Epidermal melanocyte (primary cell): ENCODE results near the gene CCDC13.

Experiments
- DNase-seq: peaks from one replicate; pipeline ENCODE4 v3.0.0; 2011; ENCODE audit warnings: low spot score; ENCODE audit not compliant: insufficient read length

Gene CCDC13

DNA sequence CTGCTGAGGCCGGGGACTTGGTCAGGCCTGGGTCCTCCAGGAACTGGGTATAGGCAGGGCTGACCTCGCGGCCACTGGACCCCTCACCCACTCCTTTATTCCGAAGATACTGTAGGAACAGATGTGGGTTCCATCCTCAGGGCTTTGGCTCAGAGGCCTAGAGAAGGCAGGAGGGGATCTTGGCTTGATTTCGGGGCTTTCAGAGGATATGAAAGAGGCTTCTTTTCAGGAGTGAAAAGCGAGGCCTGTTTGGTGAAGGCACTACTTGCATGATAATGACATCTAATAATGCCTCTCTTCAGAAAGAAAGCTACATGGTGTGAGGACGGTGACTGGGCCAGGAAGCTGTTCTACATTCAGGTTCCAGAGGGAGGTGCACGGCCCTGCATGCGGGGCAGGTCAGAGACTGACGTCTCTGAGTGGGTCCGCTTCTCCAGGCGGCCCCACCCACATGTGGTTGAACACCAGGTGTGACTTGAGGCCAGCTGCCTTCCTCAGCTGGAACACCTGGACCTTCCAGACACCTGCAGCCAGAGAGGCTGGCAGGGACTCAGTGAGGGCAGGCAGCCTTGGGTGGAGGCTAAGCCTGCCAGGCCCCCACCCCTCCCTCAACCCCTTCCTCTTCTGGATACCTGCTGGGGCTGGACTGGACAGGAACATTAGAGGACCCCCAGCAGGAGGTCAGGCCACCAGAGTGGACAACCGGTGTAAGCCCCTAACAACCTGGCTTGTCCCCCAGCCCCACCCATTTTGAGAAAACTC is 39.4 kb downstream of the CCDC13 start:
- no peak for DNase-seq

DNA sequence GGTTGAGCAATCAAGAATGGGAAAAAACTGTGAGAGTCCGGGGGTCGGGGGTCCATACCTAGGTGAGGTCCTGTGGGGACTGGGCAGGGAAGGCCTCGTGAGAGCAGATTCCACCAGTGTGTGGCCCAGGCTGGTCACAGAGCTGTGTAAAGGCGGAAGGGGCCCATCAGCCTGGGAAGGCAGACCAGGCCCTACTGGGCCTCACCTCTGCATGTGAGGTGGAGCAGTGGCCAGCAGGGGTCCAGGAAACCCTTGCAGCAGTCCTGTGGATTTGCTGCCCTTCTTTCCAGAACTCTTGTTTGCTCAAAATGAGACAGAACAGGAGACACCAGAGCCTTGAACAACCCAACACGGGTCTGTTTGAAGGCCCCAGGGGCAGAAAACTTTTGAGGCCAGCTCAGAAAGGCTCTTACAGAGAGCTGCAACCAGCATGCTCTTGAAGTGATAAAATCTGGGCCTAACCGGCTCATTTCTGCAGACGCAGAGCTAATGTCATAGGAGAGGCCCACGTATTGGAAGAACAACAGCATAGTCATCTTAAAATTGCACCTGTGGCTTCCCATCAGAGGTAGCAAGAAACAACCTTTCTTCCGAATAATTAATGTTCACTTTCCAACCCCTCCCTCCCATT is 40.1 kb downstream of the CCDC13 start:
- no peak for DNase-seq

DNA sequence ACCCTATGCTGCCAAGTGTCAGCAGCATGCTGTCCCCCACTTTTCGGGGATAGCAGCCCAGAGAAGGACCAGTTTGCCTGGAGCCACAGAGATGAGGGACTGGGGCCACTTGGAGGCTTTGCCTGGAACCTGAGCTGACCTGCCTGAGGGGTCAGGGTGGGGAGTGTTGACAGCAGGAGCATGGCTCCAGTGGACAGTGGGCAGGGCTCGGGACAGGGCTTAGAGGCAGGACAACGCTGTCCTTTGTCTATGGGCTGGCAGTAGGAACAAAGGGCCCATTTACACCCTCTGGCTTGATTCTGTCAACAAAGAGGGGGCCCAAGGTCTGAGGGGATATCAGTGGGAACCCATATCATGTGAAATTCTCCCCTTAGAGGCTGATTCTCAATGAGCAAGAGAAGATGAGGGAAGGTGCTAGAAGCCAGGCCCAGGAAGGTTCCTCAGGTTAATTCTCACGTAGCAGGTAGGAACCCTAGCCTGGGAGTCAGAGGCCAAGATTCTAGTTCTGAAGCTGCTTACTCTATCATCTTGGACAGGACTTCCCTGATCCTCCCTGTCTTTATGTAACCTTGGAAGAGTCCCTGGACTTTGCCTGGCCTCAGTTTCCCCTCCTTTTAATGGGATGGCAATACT is 40.7 kb downstream of the CCDC13 start:
- DNase-seq: peak; percentile 60

DNA sequence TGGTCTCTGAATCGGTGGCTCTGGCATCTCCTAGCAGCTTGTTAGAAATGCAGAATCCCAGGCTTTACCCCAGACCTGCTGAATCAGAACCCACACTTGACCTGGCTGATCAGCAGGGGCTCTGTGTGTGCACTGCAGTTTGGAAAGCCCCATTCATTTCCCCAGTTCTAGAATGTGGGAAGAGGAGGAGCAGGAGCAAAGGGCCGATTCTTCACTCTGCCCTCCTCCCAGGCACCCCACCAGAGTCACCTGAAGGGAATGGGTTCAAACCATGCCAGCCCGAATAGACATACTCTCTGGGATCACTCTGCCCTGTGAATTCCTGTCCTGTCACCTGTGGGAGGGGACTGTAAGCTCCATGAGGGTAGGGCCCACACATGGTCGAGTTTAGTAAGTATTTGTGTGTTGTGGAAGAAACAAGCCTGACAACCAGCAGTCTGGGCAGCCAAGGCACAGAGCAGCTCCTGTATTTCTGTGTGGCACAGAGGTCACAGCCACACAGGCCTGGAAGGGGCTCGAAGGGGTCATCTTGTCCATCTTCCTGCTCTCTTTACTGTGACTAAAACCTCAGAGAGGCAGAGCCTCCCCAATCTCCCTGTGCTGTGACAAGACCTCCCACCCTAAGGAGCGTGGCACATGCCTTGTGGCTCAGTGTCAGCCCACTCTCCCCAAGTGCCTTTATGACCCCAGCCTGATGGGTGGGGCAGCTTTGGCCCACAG is 41.4 kb downstream of the CCDC13 start:
- DNase-seq: no peak

DNA sequence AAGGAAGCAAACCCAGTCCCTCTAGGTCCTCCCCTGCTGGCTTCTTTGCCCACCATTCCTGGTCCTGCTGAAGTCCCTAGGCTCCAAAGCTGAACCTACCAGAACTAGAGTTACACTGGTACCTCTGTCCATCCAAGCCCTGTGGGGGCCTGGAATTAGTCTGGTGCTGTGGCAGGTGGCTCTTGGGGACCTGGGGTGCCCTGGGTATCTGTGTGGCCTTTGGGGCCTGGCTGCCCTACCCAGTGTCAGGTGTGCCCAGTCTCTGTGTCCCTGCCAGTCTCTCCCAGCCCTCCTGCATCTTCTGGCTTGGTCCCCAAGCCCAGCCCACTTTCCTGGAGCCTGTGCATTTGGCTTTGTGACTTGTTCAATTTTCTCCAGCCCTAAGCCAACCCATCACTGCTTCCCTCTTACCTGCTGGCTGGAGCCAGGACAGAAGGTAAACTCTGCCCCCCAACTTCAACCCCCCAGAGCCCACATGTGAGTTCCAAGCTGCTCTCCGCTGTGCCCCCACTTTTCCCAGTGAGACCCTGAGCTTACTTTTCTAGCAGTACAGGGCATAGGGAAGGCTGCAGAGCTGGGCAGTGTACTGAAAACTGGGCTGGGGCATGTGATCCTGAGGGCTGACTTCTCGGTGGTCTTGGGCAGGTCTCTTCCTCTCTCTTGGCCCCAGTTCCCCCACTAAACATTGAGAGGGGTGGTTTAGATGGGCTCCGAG is 42.2 kb downstream of the CCDC13 start:
- no peak for DNase-seq

DNA sequence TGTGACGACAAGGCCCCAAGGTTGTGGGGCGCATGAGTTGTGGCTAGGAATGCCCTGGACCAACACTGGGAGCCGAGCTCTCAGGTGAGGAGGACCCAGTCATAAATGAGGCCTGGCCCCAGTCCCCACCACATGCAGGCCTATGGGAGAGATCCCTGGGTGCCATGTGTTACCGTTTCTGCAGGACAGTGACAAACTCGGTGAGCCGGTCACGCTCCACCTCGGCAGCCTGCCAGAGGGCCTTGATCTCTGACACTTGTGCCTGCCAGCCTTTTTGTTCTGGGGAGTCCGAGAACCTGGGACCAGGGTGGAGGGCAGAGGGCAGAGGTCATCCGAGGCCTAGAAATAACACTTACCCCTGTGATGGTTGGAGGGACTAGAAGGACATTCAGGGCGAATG is 42.8 kb downstream of the CCDC13 start:
- no peak for DNase-seq

DNA sequence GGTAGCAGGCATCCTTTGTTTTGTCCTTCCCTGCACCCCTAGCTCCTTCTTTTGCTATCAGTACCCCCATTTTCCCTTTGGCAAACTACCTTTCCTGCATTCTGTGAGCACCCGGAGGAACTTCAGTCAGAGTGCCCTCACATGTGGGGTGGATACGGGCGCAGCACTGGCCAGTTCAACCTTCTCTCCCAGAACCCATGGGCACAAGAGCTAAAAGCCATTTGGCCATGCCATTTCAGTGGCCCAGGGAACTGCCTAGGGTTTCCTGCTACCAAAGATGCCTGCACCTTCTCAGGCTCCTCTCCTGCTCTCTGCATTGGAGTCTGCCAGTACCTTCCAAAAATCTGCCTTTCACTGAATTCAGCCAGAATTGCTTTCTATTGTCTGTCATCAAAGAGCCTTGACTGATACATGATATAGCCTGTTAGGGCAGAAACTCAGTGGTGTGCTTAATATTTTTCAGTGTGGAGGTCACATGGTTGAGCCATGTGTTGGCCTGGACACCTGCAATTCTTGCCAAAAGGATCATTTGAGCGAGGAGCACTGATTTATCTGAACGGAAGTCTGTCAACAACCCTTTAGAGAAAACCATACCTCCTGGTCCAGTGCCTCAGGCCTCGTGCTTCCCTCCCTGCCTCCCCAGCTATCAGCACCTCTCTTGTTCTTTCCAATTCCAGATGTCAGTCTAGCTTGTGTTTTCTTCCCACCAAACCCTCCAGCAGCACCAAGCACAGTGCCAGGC is 43.5 kb downstream of the CCDC13 start:
- DNase-seq: no peak

DNA sequence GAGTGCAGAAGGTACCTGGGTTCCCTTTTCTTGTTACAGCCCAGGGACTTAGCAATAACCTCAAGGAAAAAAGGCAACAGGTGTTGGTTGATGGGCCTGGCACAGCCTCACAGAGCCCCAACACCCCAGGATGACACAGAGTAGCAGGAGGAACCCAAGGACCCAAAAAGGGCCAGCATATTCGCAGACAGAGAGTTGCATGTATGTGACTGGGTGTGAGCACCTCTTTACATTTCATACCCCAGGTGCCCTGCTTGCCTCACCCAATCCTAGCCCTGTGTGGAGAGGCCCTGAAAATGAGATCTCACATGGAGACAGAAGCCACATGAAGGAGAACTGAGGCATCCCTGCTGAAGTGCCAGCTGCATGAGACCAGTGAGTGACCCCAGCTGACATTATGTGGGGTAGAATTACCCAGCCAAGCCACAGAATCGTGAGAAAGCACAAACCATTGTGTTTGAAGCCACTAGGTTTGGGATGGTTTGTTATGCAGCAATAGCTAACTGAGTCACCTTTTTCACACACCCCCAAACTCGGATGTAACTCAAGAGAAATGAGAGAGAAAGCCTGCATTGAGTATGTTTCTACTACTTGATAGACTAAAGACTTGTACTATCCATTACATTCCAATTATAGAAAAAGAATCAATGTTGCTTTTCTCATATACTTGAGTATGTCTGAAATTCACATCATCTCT is 44.2 kb downstream of the CCDC13 start:
- DNase-seq: no peak

DNA sequence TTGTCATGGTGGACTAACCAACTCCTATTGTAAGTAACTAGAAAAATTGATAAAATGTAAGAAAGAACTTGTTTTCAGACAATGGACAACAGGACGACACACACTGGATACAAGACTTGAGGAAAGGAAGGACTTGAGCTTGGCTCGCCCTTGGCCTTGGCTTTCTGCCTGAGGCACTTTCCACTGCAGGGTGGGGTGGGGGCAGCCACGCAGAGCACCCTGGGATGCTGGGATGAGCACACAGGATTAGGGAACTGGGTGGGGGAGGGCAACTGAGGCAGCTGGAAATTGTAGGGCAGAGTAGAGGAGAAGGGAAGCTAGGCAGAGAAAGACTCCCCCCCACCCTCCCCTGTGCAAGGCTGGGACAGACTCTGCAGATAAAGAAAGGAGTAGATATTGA is 45.0 kb downstream of the CCDC13 start:
- no peak for DNase-seq

DNA sequence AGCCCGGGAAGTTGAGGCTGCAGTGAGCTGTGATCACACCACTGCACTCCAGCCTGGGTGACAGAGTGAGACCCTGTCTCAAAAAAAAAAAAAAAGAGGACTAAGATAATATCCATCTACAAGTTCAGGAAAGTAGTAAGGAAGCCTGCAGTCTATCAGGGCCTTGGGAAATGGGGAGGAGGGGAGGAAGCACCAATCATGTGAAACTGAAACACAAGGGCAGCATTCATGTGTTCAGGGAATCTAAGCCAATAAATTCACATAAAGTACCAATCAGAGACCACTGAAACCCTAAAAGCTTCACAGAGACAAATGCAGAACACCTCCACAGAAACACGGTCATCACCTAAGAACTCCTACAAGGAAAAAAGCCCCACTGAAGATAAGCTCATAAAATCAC is 47.6 kb downstream of the CCDC13 start:
- DNase-seq: no peak

DNA sequence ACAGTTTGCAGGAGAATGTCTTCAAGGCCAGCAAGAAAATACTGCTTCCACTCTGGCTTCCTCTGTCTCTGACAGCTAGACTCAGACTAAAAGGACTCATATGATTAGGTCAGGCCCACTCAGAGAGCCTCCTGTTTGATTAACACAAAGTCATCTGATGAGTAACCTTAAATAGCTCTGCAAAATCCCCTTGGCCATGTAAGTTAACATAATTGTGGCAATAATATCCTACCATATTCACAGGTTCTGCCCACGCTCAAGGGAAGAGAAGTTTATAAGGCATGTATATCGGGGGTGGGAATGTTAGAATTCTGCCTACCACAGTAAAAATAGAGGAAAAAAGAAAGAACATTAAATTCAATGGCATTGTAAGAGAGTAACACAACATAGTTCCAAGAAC is 49.8 kb downstream of the CCDC13 start:
- DNase-seq: no peak
